ENCODE results near the gene BRCC3.

Gene BRCC3

DNA sequence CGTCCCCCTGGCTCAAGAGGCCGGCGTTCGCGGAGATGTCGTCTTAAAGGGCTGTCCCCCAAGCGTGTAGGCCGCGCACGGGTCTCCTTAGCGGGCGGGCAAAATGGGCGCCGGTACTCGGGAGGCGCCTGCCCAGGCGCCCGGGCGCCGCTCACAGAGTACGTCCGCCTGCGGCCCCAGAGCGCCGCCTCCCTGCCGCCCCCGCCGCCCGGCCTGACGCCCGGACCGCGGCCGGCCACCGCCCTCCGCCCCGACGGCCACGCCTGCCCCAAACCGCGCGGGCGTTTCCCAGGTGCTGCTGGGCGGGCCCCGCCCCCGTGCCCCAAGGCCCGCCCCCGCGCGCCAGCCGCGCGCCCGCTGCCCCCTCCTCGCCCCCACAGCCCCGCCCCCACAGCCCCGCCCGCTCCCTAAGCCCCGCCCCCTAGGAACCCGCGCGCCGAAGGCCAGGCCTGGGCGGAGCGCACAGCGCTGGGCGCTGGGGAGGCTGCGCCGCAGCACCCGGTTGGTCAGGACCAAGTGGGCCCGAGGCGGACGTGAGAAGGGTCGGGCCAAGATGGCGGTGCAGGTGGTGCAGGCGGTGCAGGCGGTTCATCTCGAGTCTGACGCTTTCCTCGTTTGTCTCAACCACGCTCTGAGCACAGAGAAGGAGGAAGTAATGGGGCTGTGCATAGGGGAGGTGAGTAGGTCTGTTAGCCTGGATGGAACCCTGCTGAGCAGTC is at the start of gene BRCC3, which contains the start of the genes CMC4 and MTCP1:
Gene BRCC3 (plus strand): TSS at position 534 of the 719 bp plus-strand sequence. CDS start 20 bp downstream, at position 554.
Gene CMC4 (minus strand): TSS at position 162 of the 719 bp plus-strand sequence. CDS start 7,113 bp downstream, outside the sequence.
Gene MTCP1 (minus strand): TSS at position 162 of the 719 bp plus-strand sequence. CDS start 5,126 bp downstream, outside the sequence.
- peak; percentile 78 for DNase-seq

DNA sequence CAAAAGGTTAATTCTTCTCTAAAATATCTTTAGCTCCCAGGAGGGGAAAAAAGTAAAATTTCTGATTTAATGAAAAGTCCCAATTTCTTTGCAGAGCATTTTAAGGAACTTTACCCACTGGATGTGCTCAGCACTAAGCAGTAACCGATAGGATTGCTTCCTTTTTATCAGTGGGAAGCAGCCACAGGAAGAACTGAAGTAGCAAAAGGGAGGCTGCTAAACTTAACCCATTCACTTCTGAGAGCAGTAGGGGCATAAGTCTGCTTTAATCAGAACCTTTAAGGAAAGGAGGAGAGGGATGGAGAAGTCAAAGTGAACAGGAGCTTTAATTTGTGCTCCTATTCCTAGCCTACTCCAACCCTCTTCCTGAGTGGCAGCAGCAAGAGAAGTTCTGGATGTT is 48.7 kb upstream of the BRCC3 start, which contains the start of gene F8:
Gene F8 (minus strand): TSS at position 139 of the 400 bp plus-strand sequence. CDS start 171 bp downstream, outside the sequence.
- no peak for DNase-seq

DNA sequence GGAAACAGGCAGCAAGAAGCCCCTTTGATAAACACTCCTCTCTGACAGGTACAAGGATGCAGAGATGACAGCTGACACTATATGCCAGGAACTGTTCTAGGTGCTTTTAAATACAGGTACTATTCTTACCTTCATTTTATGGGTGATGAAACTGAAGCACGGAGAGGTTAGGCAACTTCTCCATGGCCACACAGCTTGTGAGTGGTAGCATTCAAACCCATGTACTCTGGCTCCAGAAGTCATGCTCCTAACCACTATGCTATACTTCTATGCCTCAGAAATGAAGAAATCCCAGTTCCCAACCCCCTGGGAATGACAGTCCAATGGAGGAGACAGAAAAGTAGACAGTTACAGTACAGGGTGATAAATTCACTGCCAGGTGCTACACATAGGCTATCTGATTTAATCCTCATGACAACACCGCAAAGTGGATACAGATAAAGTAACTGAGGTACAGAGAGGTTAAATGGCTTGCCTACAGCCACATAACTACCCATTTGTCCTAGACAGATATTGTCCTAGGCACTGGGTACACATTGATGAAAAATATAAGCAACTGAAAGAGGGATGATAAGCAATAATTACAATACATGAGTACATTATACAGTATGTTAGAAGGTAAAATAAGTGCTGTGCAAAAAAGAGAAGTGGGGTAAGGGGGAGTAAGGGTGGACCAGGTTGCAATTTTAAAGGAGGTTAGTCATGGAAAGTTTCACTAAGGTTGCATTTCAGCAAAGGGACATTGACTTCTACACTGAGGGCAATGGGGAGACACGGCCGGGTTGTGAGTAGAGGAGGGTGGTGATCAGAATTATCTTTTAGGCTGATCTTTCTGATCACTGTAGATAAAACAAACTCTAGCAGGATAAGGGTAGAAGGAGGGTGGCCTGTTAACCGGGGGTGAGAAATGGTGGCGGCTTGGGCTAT is 47.1 kb upstream of the BRCC3 start:
- no peak for DNase-seq

DNA sequence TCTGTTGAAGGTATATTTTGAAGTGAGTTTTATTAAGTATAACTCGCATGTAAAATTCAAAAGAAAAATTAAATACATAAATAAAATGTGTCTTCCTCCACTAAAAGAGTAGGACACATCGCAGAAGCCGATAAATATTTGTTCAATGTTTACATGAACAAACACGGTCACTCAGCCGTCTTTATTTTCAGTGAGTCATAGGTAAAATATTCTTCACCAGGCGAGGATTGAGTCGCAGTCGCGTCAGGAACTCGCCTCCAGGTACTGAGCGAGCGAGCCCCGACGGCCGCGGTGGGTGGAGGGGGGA is 44.9 kb upstream of the BRCC3 start:
- DNase-seq = no peak

DNA sequence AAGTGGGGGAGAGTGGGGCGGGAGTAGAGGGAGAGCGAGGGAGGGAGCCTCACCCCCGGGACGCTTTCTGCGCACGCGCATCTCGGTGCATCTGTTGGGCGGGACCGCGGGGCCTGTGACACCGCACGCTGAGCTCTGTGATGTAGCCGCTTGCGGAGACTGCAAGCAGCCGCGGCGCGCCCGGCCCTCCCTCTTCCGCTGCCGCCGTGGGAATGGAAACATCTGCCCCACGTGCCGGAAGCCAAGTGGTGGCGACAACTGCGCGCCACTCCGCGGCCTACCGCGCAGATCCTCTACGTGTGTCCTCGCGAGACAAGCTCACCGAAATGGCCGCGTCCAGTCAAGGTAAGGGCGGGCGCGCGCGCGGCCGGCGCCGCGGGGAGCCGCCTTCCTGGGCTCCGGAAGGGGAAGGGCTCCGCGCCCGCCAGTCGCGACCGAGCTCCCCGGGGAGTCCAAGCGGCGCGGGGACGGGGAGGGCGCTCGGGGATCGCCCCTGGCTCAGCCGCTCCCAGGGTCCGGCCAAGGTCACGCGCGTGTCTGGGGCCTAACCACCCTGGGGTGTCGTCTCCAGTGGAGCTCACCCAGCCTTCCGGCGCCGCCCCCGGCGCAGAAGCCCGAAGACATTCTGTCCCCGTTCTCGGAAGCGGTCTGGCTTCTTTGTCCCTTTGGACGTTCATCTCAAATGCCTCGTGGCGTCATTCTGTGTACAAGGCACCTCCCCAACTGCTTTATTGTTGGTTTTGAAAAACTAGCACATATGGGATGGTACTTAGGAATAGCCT is 44.4 kb upstream of the BRCC3 start, which contains the start of gene FUNDC2:
Gene FUNDC2 (plus strand): TSS at position 118 of the 782 bp plus-strand sequence. CDS start 95 bp downstream, at position 213.
- DNase-seq = peak; percentile 89

DNA sequence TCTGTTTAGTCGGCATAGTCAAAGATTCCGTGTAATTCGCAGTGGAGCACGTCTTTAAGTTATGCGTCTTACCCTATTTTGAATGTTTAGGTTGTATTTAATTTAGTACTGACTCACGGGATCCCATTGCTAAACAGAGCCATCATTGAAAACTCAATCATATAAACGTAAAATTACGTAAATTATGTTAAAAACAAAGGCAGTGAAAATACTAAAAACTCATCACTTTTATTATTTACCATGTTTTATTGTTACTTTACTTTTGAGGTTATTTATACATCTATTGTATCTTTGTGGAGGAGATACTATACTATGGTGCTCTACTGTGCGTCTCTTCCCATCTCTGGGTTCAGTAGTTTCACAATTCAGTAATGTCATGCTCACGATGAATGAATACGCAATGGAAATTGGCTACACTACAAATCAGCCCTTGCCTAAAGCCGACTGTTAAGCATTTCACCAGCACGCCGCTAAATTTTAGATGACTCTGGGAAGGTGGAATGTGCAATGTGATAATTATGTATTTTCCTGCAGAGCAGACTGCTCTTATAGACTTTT is 43.7 kb upstream of the BRCC3 start:
- DNase-seq = no peak

DNA sequence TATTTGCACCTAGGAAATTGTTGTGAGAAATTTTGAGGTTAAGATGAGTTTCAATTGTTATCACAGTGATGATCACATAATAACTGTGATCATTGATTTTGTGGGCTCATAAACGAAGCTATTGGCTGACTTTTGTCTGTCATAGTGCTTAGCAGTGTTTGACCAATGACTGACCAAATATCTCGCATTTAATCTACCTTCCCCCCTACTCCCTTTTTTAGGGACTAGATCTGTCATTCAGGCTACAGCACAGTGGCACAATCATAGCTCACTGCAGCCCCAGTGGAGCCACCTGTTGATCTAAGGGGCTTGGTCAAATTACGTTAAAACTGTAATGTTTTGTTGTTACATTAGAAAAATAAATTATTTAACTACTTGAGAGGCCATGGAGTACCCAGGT is 43.2 kb upstream of the BRCC3 start:
- DNase-seq = no peak

DNA sequence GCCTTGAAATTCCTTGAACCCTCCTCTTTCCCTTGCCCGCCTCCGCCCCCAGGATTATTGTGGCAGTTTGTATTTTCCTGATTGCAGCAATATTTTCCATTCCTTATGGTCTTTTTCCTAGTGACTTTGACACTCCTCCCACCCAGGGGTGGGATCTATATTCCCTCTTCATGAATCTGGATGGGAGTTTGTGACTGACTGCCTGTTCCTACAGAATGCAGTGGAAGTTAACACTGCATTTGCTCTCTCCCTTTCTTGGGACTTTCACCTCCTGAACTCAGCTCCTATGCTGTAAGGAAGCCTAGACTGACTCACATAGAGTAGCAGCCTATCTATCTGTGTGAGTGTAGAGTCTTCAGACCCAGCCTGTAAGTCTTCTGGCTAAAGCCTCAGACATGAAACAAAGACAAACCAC is 42.4 kb upstream of the BRCC3 start:
- no peak for DNase-seq

DNA sequence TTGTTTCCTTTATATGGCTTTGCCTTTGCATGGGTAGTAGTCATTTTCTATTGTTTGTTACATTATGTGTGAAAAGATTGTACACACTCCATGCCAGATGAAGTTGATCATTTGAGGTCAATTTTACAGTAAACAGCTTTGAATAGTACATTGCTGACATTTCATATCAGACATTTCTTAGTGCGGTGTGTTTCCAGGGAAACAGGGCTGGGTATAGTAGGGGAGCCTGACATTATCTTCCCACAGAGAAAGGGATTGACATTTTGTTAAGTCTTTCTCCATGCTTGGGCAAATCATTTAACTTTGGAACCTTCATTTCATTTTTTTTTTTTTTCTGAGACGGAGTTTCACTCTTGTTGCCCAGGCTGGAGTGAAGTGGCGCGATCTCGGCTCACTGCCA is 39.7 kb upstream of the BRCC3 start:
- DNase-seq = no peak

DNA sequence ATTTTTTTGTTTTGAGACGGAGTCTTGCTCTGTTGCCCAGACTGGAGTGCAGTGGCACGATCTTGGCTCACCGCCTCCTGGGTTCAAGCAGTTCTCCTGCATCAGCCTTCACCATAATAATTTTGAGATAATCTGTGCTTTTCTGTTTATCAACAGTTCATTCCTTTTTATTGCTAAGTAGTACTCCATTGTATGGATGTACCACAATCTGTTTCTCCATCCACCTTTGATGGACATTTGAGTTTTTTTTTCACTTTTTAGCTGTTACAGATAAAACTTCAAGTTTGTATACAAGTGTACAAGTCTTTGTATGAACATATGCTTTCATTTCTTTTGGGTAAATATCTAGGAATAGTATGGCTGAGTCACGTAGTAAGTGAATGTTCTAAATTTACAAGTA is 35.6 kb upstream of the BRCC3 start:
- no peak for DNase-seq

DNA sequence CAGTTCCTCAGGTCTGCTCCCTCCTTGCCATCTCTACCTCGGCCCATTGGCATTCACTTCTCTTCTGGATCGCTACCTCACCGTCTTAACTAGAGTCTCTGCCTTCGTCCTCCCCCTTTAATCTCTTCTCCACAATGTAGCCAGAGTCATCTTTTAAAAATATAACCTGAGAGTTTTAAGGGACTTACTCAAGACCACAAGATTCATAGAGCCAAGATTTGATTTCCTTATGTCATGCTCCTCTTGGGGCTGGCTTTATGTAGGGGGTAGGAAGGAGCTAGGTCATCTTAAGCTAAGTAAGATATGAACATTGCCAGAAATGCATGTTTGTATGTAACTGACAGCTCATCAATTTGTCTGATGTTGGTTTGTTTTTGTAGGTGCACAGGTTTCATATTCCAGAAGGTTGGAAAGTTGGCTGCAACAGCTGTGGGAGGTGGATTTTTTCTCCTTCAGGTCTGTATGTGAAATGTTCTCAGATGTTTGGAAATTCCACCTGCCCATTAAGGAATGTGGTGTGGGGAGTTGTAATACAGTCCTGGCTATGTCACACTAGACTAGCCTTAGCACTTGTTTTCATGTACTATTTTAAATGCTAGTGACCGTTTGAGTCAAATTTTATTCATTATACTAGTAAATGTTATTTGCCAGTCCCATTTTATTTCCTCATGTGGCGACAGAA is 25.0 kb upstream of the BRCC3 start:
- DNase-seq = no peak

DNA sequence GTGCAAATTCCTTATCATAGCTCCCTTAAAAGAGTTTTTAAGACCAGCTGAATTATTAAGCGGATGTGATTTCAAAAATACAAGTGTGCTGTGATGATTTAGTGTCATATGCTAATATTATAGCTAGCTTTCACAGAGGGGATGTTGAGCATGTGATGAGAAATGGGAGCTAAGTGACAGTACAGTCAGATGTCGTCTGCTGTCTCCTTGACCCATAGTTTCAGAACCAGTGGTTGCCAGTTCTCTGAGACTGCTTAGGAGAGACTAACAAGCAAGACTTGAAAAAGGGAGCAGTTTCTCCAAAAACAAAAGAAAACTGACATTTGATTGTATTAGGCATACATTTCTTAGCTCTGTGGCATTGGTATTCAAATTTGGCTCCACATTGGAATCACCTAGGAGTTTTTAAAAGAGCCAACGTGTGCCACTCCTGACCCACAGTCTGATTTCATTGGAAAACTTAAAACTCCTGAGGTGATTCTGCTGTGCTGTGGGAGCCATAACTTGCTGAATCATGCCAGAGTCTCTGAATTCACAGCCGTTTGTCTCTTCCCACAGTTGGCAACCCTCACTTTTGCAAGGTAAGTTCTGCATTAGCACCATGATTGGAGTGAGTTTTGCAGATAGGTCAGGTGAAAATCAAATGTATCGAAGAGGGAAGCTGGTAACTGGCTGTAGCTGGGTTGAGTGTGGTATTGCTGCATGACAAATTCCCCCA is 24.3 kb upstream of the BRCC3 start:
- DNase-seq = no peak

DNA sequence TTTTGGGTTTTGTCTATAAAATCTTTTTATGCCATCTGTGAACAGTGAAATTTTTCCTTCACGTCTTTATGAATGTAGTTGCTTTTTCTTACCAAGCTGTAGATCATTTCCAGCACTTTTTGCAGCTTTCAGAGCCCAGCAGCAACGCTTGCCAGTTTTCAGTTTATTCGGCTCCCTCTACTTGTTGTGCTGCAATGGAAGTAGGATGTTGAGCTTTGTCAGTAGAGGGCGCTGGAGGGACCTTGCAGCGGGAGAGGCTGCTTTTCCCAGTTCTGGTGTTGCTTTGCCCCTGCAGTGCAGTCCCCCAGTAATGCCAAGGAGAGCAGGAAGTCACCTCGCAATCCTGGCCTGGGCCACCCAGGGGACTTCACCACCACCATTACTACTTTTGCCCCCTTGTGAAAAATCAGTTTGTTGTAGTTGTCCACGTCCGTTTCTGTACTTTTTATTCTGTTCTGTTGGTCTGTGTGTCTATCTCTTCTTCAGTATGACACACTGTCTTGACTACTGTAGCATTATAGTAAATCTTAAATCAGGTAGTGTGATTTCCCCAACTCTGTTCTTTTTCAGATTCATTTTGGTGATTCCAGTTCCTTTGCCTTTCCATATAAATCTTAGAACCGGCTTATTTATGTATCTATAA is 22.2 kb upstream of the BRCC3 start:
- DNase-seq = no peak

DNA sequence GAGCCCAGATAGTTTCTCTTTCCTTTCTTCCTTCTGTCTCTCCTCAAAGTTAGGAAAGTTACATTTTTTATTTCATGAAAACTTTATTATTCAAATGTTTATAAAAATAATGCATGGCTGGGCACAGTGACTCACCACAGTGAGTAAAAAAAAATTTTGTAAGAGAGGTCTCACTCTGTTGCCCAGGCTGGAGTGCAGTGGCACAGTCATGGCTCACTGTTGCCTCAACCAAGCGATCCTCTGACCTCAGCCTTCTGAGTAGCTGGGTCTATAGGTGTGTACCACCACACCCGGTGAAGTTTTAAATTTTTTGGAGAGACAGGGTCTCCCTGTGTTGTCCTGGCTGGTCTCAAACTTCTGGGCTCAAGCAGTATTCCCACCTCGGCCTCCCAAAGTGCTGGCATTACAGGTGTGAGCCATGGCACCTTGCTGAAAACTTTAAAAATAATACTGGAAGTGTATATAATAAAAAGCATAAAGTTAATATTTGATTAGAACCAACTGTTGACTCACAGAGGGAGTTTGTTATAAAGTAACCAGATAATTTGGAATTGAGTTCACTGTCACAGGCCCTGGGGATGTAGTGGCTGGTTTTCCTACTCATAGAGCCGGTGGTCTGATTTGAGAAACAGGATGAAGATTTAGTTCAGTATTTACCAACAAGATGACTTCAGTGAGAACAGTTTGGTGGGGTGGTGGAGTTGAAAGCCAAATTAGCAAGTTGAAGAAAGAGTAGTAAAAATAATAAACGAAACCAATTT is 18.4 kb upstream of the BRCC3 start:
- DNase-seq = no peak

DNA sequence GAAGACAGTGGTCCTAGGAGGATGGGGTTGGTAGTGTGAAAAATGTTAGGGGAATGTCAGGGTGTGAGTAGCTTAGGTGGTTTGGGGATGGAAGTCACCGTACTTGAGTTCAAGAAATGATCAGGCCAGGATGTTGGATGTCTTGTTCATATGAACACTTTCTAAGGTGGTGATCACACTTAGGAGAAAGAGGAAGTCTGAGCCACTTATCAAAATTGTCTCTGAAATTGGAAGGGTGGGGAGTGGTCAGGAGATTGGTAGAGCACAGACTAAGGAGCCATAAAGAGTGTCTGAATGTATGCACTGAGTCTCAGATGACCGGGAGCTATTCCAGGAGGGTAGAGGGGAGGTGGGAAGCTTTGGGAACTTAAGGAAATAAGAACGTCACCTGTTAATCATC is 17.7 kb upstream of the BRCC3 start:
- no peak for DNase-seq

DNA sequence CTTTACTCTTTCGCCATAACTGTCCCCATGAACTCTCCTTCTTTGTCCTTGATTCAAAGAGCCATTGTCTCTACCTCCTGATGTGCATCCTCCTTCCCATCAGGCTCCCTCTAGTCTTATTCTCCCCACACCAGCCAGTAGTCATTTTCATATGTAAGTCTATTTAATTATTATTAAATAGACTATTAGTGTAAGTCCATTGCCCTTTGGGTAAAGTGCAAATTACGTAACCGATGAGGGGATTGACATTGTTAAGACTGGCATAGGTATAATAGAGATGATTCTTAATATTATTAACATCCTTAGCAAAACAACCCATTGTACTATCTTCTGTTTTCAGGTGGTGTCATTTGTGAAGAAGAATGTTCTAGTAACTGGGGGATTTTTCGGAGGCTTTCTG is 17.1 kb upstream of the BRCC3 start:
- DNase-seq = no peak

DNA sequence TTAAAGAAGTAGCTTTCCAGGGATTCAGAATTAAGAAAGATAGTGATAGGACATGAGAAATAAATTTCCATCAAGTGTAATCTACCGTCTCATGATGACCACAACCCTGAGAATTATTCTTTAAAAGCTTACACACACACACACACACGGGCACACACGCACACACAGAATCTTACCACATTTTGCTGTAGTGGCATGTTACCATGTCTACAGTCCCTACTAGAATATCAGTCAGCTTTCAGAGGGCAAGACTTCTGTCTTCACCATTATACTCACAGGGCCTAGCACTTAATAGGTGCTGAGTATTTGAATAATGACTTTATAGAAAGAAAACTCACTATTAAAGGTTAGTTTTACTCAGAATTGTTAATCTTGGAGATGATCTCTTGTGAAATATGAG is 15.8 kb upstream of the BRCC3 start:
- no peak for DNase-seq

DNA sequence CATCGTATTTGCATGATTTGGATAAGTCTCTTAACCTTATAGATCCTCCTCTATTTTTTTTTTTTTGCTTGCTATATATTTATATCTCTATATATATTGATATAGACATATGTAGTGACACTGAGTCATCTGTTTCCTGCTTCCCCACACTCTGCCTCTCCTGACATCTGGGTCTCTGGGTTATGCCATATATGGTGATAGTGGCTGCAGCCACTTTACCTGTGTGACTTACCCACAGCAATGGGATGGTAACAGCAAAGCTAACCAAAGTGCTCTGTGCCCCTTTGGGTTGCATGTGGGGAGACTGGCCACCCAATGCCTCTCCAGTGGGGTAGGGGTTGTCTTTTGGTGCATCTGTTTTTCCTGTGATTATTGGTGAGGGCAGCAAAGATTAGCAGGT is 14.8 kb upstream of the BRCC3 start:
- no peak for DNase-seq

DNA sequence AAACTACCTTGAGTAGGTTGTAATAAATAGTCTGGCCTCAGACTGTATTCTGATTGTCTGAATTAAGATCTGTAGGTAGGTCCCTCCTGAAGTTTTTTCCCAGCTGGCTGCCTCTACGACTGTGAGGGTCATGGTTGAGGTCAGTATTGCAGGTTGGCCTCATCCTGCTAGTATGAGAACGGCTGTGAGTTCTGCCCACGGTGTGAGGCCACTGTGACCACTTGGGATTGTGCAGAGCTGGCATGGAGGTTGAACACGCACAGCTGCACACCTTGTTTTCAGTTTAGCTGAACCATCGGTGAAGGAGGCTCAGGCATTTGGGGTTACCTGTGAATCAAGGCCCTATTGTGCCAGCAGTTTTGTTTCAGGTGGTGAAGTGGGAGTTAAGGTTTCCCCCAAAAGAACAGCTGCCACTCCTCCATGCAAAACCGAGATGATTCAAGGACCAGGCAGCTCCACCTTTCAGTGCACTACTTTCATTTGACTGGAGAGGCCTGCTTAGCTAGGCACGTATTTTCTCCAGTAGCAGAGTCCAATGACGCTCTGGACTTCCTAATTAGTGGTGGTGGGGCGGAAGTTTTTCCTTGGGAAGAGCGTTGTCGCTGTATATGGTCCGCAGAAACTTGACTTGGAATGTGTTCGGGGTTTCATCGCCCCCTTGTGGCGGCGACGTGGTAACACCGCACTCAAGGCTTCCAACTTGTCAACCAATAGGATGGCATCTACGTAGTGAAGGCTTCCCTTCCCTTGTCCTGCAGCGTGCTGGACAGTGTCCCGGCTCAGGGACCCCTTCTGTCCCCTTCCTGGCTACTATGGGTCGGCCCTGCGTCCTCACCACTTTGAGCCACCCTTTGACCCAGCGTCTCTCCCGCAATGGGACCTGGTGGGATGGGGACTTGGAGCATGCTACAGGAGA is 14.2 kb upstream of the BRCC3 start:
- no peak for DNase-seq
